ENCODE measurements around the gene MKRN2OS. TPM values are rescaled to one million over a fixed set of nuclear protein-coding genes. Genes with fewer than 3 reads are reported as not detected.

The MKRN2OS gene
- polyA plus RNA-seq, 1 donor = 0.70 TPM

DNA sequence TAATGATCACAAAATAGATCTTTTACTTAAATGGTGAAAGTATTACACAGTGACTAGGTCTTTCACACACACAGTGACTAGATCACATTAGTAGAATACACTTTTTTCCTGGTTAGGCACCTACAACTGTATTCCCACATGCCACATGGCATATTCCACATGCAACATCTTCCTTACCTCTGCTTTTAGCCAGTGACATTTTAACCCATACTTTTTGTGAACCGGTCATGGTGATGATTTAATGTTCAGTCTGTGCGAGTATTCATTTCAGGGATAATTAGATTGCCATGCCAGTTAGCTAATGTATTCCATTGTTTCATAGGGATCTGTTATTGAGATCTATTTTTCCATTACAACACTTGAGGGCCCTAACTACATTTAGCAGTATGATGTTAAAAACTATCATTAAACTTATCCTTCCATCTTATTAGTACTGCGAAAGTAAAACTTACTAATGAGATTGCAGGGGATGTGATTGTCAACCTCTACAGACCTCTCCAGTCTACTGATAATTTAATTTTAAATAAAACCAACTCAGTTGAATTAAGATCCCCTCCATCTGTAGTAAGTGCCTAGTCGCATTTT, 32.7 kb downstream of the MKRN2OS start:
- no peak for DNase-seq

DNA sequence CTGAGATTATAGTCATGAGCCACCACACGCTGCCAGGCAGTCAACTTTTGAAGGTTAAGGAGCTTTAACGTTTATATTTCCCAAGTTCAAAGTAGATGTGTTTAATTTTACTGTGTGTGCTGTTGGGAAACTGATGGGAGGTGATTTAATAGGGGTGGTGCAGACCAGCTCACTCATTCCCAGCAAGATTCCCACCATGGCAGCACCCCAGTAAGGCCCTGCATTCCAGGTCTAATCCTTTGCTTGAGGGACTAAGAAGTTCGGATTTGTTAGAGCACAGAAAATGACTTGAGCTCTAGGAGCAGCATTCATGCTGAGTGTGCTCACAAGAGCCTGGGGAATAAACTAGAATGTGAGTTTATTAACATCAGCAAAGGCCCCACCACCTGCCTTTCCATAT, 35.8 kb downstream of the MKRN2OS start:
- no peak for DNase-seq

DNA sequence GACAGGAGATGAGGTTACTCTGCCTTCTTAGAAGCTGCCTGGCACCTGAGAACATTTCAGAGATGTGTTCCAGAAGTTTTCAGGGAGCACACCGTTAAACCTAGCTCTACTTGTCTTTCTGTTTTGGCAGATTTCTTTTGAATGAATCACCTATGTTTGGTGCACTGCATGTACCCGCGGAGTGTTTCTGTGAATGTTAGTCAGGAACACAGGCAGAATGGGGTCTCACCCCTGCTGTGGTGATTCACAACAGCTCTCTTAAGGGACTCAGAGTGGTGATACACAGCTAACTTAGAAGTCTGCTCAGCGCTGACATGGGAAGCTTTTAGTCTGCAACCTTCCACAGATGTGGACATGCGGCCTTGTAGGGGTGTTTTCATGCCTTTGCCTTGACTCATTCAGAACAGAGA, 37.0 kb downstream of the MKRN2OS start:
- no peak for DNase-seq

DNA sequence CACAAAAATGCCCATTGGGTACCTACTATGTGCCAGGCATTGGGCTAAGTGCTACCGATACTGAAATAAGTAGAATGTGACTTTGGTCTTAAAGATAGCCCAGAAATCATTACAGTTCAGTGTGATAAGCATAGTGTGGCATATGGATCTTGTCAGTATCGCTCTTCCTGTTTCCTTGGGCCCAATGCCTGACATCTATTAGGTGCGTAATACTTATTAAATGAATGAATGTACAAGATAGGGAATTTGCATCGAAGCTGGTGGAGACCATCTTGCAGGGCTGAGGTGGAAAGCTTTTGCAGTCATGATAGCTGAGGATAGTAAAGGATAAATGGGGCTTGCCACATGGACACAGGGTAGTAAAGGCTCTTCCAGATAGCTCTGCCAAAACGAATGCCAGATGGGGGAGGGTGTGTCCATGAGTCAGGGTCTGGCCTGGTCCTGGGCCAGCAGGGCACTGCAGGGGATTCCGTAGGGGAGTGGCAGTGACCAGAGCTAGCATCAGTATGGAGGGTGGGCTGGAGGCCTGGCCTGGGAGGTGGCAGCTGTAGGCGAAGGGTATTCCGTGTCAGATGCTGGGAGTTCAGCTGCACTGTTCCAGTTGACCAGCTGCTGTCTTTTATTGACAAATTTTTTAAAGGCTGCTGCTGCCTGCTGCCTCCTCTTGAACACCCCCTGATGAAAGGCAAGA, 37.6 kb downstream of the MKRN2OS start:
- no peak for DNase-seq

DNA sequence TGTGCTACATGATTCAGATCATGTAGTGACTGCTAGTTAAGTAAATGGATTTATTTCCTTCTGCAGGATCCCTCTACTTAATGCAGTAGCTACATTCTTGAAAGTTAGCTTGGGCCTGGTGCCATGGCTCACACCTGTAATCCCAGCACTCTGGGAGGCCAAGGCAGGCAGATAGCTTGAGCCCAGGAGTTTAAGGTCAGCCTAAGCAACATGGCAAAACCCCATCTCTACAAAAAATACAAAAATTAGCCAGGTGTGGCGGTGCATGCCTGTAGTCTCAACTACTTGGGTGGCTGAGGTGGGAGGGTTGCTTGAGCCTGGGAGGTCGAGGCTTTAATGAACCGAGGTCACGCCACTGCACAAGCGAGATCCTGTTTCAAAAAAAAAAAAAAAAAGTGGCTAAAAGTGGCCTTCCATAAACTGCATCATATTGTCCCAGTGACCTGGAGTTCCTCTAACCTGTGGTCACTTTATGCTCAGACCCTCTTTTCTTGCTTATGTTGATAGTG, 39.0 kb downstream of the MKRN2OS start:
- no peak for DNase-seq

DNA sequence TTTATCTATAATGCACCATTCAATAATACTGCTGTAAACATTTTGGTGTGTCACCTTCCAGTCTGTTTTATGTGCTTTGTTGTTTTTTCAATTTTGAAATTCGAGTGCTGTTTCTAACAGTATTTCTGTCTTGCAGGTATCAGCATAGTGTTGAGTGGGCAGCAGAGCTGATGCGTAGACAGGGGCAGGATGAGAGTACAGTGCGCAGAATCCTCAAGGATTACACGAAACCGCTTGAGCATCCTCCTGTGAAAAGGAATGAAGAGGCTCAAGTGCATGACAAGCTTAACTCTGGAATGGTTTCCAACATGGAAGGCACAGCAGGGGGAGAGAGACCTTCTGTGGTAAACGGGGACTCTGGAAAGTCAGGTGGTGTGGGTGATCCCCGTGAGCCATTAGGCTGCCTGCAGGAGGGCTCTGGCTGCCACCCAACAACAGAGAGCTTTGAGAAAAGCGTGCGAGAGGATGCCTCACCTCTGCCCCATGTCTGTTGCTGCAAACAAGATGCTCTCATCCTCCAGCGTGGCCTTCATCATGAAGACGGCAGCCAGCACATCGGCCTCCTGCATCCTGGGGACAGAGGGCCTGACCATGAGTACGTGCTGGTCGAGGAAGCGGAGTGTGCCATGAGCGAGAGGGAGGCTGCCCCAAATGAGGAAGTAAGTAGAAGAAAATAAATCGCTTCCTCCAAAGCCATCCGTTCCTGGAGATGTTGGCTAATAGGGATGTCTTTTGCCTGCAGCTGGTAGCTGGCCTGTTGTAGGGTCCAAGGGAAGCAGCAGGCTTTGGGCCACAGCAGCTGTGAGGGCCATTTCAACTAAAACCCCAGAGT, 42.0 kb downstream of the MKRN2OS start:
- no peak for DNase-seq

DNA sequence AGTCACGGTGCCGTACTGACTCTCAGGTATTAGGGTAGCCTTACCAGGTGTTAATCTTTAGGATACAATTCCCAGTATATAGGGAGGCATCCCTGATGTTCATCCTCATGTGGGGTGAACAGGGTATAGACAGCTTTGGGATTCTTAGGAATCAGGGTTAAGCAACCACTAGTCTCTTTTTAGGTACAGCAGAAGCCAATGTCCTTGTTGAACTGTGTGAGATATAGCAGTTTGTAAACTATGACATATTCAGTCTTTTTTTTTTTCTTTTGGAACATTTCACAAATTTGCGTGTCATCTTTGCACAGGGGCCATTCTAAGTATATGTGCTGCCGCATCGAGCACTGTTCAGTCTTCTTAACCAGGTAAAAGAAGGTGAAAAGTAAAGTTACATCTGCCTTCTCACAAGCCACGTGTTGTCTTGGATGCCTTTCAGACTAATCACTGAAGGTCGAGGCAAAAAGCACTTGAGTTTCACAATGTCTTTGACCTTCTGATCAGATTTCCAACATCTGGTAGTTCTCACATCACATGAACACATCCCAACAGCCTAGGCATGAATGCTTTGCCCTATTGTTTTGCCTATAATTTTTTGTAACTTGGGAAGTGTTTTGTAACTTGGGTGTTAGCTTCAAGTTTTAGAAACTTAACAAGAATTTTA, 43.8 kb downstream of the MKRN2OS start:
- DNase-seq = no peak

DNA sequence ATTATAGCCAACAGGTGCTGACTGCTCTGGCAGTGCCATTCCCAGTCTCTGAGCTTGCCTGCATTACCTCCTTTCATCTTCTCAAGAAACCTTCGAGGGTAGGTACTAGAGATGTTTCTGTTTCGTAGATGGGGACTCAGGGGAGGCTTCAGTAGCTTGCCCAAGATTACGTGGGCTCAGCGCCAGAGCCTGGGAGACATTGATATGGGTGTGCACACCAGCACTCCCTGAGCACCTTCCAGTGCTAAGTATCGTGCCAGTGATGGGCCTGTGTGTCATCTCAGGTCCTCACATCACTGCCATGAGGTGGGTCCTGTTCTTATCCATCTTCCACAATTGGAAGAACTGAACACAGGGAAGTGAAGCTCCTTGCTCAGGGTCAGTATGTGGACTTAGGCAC, 45.8 kb downstream of the MKRN2OS start:
- DNase-seq = no peak

DNA sequence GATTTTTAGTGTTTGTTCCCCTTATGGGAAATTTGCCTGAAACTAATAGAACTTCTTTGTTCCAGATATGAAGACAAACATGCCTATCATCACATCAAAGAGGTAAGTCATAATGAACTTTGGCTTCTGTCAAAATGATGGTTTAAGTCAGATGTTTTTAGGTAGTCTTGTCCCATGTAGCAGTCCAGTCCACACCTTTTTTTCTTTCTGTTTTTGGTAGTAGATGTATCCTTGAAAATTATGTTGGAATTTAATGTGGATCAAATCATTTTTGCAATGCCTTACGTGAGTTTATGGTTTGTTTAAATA, 48.9 kb downstream of the MKRN2OS start:
- no peak for DNase-seq

DNA sequence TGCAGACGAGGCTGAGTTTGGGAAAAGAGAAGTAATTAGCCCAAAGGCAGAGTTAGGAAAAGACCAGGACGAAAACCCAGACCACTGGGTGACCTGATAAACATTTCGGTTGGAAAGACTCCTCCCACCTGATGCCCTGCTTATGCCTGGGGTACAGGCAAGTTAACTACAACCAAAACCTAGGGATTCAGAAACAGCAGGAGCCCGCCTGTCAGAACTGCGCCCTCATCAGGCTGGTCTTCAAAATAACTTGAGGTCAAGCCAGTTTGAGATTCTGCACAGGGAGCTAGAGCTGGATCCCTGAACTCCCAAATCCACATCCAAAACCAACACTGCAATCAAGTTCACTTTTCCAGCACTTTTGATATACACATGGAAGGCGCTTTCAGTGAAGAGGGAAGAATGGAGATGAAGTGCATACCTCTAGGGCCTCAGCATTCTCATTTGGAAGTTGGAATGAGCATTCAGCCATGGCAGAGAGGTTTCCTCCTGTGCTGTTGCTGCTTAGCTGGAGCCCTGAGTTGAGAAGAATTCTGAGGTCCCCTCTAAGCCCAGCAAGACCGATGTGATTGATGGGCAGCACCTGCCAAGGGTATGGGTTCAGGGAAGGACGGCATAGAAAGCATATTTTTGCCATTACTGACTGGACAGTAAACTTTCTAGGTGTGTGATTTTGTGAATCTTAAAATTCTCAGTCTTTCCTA, 49.4 kb downstream of the MKRN2OS start:
- DNase-seq = no peak

DNA sequence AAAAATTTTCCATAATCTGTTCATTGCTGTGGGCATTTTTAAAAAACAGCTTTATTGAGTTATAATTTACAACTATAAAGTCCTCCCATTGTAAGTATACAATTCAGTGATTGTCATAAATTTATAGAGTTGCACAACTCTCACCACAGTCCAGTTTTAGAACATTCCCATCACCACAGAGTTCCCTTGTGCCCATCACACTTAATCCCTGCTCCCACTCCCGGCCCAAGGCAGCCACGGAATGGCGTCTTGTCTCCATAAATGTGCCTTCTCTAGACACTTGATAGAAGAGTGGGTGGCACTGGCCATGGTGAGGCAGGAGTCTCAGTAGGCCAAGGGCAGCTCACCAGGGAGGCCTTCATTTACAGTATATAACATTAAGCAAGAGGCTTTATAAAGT, 54.8 kb downstream of the MKRN2OS start:
- no peak for DNase-seq

DNA sequence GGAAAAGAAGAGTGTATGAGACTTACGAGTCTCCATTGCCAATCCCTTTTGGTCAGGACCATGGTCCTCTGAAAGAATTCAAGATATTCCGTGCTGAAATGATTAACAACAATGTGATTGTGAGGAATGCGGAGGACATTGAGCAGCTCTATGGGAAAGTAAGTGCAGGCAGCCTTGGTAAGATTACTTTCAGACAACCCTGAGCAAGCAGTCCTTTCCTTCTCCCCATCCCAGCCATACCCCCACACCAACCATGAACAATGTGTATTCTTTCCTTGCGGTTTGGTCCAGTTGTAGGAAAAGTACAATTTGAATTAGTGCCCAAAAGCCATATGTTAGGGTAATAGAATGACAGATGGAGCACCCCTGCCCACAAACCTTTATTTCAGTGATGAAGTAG, 55.5 kb downstream of the MKRN2OS start:
- no peak for DNase-seq

Other genes starting within 250 kb of the MKRN2OS start
- gene TSEN2, start 61.0 kb downstream of the MKRN2OS start, polyA plus RNA-seq (ENCODE audit: insufficient read length) = 14.4 TPM
- gene MKRN2, start 11.6 kb upstream of the MKRN2OS start, polyA plus RNA-seq (ENCODE audit: insufficient read length) = 32.8 TPM
- gene RAF1, start 118.6 kb upstream of the MKRN2OS start, polyA plus RNA-seq (ENCODE audit: insufficient read length) = 109 TPM
- gene TMEM40, start 213.8 kb upstream of the MKRN2OS start, polyA plus RNA-seq (ENCODE audit: insufficient read length) = 18.9 TPM

All from hindlimb muscle (tissue), 1 donor.